HG03354 (cell line): ENCODE data around the gene POU2F3.

Experiments
- ATAC-seq: cut with Tn5 transposase; IDR thresholded peaks from one replicate; pipeline ENCODE4 v1.9.1; 2021; ENCODE audit warnings: mild to moderate bottlenecking; ENCODE audit not compliant: unreplicated experiment, poor library complexity, severe bottlenecking

The POU2F3 gene

DNA sequence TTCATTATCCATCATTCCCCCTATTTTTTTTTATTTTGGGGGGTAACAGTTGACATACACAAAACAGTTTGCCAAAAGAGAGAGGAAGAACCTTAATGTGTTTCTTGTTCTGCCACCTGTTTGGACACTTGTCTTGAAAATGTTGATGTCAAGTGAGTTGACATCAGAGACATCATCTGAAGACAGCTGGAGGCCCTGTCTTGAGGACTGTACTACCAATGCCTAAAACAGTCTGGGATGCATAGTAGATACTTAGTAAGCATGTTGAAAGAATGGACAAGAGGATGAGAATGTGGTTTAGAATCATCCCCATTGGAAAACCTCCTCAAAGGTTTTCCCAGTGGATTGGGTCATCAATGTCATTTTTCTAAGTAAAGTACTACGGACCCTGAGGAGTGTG lies 93.9 kb downstream of the POU2F3 start:
- no peak for ATAC-seq

DNA sequence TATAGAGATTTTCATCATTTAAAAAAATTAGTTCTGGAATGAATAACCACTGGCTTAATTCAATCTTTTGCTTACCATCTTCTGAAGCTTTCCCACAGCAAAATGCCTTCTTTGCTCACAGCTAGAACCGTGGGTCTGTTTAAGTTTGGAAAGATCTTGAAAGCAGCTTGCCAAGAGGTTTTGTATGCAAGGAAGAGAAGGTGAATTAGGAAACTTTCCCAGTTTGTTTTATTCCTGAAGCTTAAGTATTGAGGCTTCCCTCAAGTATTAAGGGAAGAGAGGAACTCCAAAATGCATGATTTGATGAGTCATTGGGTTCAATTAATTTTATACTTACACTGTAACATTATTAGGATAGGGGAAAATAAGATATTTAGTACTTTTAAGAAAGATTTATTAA lies 94.4 kb downstream of the POU2F3 start:
- no peak for ATAC-seq

DNA sequence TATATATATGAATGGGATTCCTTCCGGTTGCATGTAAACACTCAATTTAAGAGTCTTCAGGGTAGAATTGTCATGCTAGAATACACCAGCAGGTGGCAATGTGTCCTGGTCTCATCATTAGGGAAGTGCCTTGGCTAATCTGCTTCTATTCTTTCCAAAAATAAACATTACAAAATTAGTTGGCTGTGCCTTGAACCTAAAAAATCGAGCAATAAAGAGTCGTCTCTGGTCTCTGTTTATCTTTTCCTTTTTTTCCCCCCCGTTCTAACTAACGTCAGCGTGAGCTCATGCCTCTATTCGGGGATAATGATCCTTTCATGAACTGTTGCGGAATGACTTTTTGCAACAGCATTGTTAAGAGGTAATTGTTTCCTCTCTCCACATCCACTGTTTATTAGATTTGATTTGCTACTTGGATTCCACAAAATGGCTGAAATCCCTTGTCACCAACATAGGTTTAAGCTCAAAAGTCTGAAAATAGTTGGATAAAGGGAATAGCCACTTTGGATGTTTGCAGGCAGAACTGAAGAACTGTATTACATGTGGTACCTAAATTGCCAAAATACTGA lies 95.0 kb downstream of the POU2F3 start:
- no peak for ATAC-seq

DNA sequence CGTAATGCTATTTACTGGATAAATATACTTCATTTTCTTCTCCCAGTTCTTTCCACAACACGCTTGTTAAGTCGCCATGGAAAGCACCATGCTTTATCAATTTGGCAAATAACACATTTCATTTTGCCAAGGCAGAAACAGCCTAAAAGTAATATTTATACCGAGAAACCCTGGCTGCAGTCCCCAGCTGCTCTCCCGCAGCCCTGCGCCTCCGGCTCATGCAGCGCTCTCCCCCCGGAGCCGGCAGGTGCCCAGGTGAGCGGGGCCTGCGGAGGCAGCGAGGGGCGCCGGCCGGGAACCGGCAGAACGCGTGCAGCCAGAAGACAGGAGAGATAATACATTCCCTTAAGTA lies 95.6 kb downstream of the POU2F3 start:
- ATAC-seq: peak; percentile 30

DNA sequence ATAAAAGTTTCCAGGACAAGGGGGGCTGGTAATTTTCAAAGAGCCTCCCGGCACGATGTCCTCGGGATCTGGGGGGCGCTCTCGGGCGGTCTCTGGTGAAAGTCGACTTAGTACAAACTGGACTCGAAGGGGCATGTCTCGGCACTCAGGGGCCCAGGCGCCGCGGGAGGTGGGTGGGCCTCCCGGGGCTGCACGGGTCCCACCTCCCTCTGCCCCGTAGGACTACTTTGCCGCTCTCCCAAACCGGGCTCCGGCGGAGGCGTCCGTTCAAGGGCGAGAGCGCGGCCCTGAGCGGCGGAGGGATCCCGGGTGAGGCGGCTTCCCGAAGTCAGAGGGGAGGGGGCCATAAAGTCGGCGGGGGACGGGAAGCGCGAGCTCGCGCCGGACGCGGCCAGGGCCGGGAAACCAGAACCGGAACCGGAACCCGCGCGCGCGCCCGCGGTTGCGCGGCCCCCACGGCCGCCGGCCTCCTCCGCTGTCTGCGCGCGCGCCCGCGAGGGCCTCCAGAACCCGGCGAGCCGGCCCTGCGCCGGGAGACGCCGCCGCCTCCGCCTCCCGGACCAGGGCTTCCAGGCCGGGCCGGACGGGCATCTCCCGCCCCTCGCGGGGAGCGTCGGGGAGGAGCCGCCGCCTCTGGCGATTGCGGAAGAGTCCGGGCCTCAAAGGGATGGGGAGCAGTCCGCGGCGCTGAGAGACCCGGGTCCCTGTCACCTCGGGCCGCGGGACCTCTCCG lies 96.1 kb downstream of the POU2F3 start, which contains the start of gene ARHGEF12:
Gene ARHGEF12 (plus strand): TSS at position 506 of the 733 bp plus-strand sequence. CDS start 831 bp downstream, outside the sequence.
- peak; percentile 62 for ATAC-seq

DNA sequence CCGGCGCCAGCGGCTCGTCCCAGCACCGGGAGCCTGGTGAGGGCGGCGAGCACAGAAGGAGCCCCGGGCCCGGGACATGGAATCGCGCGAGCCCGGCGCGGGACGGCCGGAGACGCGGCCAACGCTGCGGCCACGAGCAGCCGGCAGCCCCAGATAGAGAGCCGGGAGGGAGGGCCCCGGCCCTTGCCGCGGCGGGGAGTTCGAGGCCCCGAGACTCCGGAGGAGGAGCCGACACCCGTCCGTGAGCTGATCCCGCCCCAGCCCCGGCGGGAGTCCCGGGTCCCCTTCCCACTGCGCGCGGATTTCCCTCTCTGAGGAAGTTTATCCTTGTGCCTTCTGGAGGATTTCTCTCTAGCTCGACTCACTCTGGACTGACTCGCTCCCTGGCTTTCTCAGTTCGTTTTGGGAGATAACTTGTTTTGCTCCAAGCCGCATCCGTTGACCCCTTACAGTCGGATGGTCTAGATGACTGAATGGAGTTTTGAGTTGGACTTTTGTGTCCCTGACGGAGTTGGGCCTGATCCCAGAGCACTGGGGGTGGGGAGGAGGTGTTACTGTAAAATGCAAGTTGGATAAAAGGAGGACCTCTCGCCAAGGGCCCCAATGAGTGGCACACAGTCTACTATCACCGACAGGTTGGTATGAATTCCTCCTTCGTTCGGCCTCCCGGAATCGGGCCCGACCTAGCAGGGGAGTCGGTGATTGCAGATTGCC lies 96.9 kb downstream of the POU2F3 start:
- ATAC-seq: peak; percentile 39

DNA sequence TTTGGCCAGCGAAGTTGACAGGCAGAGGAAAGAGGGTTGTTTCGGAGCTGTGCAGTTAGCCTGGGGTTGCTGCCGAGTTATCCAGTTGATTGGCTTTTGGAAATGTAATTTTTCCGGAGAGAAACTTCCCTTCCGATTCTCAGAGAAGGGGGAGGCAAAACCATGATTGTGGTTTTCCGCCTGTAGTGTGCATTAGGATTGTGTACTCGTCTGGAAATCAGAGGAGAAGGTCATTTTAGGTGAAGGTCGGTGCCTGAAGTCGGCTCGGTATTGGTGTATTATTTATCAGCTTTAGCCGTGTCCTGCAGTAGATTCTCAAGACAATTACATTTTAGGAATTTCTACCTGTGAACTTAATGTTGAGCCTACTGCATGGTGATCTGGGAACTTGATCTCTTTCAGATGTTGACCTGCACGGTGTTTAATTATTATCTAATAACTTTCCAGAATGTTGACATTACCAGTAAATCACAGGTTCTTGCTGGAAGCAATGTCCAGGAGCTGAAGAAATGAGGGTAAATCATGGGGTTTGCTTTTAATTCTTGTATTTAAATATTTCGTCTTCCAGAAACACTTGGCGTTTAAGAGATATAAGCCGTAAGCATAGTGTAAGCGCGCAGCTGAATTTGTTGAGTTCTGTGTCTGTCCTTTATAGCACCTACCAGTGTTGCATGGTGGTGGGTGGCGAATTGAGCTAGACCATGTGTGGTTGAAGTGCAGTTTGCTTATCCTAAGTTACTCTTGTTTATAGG lies 97.6 kb downstream of the POU2F3 start:
- ATAC-seq: no peak

DNA sequence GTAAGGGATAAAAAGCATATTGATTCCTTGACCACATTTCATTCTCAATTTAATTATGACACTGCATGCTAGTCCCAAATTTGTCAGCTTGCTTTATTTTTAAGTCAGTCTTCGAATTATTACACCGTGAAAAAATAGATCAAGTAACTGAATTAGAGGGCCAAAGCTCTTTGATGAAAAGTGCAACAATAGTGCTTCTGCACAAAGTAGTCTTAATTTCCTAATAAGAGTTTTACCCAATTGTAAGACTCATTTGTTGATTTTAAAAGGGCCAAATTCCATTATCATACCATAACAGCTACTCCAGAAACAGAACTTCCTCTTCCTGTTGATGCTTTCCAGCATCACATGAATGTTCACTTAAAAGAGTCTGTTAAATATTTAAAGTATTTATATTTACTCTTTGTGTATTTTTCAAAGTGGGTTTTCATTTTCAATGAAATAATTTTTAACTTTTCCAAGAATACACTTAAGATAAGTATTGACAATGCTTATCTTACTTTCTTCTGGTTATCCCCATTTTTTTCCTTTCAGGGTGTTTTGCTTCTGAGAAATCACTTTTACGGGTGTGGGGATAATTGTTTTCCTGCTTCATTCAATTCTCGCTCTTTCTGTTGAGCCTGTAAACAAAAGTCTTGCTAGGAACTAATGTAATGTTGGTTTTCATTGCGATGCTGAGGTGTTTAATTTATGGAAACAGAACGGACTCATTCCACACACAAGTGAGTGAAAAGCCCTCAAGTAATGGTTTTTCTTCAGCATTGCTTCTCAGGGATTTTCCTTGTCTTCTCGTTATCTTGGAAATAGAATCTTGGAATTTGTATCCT lies 98.4 kb downstream of the POU2F3 start:
- no peak for ATAC-seq

DNA sequence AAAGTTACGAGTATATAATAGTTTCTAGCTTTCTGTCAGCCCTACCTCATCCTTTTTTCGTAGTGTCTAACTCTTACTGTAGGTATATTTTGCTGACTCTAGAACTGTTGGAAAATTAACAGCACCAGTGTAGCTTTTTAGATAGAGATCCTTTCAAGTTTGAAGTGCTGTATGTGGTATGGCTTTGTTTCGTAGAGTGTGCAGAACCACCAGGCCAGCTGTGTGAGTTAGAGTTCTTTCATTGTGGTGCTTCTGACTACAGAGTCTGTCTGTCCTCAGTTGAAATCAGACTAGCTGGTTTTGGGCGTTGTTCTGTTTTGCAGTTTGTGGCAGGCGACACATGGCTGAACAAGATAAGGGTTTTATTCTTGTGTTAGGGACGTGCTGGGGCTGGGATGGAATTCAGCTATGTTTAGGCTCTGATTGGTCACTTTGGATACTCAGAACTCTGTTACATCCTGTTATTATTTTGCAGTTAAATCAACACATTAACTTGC lies 99.5 kb downstream of the POU2F3 start:
- no peak for ATAC-seq

DNA sequence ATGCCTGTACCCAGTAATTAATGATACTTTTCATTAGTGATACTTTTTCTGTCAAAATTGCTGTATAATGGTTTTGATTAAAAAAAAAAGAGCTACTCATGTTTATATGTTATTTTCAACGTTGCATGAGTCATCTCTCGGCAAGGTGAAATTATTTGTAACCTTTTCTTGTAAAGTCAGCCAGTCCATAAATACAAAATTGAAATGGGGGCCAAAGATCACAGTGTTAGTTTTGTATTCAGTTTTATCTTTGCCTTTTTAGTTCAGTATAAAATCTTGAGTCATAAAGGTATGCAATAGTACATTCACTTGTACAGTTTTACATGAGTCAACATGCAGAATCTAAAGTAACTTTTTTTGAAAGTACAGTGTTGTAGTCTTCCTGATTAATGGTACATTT lies 100.6 kb downstream of the POU2F3 start:
- ATAC-seq: no peak

DNA sequence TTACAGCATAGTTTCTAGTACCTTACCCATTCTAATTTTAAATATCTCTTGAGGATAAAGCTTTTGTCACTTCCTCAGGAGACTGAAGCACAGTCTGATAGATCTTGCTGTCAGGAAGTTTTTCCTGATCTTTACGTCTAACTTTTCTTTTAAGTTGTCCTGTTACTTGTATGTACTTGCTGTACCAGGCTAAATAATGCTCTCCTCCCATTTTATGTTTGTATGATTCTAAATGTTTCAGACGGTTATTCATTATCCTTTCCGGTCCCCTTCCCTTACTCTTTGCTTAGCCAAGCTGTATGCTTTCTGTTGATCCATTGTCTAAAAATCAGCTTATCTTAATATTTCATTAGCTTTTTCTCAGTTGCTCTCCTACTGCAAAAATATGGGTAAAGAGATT lies 102.3 kb downstream of the POU2F3 start:
- ATAC-seq: no peak

DNA sequence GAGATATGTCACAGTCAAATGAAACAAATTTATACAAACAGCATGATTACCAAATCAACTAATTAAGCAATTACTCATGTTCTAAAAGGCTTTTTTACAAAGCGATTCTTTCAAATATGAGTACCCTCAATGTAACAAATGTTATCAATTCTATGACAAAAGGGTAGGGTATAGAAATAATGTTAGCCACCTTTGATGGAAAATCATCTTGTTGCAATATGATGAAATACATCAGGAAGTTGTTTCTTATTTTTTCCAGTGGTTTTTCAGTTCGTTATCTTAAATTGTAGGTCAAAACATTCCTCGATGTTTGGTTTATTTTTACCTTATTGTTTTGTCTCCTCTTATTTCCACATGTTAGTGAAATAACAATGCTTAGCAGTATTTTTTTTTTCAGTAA lies 102.7 kb downstream of the POU2F3 start:
- no peak for ATAC-seq

DNA sequence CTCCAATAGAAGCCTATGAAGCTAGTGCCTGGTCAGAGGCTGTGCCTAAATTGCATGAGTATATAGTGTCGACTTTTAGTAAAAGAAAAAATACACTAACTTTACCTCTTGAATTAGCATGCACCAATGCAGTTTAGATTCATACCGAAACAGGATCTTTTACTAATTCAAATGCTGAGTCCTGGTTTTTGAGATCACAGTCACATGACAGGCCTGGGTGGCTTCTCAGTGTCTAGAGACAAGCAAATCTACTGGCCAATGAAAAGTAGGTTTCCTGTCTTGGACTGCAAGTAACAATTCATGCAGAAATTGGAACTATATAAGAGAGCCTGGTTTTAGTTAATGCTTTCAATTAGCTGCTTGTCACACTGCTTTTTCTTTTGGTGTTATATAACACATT lies 103.5 kb downstream of the POU2F3 start:
- ATAC-seq: peak; percentile 61

DNA sequence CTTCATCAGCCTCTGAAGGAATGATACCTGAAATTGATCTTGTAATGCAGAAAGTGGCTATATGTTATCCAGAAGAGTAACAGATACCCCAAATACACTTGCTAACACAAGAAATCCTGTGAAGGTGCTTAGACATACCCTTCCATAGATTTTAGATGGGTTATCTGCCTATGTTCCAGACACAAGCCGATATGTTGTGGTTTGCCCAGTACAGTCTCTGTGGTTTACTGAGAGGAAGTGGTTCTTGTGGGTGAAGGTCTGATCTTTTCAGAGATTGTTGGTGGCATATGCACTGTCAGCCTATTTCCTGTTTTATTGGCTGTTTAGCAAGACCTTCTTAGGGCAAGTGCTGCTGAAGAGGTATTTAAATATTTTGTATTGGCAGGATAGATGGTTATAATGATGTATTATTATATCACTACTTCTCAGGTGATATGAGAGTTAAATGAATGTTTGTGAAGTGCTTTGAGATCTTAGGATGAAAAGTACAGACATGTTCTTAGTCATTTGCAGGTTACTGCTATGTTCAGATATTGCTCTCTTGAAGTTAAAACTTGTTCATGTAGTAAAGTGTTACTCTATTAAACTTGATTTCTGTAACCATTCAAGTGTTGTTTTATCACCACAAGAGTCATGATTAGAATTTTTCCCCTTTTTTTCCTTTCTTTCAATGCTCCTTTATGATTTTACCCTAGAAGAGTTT lies 104.5 kb downstream of the POU2F3 start:
- ATAC-seq: peak; percentile 93

DNA sequence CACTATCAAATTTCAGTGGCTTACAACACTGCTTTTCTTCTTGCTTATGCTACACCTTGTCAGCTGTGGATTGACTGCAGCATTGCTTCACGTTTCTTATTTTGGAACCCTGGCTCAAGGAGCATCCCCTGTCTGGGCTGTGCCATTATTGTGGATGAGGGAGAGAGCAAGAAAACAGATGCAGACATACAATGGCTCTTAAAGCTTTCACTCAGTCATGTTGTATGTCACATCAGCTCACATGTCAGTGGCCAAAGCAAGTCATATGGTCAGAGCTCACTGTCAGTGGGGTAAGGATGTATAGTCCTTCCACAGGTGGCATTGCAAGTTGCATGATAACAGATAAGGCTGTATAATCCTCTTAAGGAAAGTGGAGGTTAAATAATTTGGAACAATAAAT lies 106.3 kb downstream of the POU2F3 start:
- no peak for ATAC-seq

DNA sequence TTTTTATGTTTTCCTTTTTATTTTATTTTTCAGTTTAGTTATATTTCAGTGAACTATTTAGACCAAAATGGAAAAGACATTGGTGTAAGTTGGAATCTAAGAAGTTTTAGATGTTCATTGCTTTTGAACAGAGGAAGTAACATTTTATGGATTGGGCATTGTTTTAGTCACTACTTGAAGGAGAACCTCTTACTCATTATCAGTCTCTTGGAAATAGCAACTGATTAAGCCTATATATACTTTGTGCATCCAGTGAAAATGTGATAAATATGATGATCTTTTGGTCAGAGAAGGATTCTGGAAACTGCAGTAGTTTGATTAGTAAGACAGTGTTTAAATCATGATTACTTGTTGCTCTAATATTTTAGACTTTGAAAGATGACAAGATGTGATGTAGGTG lies 110.7 kb downstream of the POU2F3 start:
- no peak for ATAC-seq

DNA sequence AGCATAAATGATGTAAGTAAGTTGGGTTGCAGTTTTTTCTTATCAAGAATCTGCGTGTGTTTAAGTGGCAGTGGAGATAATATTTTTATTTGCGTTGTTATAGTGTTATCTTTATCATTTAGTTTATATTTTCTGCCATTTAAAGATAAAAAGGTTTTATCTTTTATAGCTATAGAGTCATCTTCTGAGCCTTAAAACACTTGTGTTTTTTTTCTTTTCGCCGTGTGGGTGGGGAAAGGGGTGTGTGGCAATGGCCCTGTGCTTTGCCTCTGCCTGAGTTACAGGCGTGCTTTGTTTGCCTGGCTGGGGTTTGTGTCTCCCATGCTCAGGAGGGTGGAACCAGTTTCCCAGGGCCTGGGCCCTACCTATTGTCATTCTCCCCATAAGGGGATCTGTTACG lies 112.5 kb downstream of the POU2F3 start:
- no peak for ATAC-seq

DNA sequence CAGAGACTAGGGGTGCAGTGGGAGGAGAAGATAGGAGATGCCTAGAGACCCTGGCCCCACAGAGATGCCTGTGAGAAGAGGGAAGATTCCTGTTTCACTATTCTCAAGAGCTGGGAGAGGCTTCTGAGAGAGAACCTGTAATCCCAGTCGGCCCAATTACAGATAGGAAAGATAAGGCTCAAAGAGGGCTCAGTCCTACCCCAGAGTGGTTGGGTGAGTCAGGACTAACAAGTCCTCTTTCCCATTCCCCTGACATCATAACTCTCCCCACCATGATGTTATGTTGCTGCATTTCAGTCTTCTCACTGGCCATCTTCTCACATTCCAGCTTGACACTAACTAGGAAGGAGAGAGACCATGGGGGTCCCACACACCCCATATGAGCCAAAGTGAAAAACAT lies 114.1 kb downstream of the POU2F3 start:
- ATAC-seq: no peak

DNA sequence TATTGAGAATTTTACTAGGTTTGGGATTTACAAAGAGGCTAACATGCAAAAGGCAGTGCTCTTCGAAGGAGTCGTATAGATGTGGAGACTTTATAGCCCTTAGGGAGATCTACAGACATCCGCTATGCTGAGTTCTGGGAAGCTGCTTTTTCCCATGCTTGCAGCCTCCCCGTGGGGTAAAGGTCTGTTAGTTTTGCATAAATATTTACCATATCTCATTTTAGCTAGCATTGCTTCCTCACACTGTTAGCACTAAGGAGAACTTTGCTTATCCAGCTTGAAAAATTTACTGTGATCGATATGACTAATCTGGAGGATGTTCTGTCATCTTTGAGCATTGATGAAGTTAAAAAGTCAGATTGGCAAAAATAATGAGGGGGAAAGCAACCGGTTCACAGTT lies 114.8 kb downstream of the POU2F3 start:
- no peak for ATAC-seq
